ENCODE data around the gene TULP1.

DNA sequence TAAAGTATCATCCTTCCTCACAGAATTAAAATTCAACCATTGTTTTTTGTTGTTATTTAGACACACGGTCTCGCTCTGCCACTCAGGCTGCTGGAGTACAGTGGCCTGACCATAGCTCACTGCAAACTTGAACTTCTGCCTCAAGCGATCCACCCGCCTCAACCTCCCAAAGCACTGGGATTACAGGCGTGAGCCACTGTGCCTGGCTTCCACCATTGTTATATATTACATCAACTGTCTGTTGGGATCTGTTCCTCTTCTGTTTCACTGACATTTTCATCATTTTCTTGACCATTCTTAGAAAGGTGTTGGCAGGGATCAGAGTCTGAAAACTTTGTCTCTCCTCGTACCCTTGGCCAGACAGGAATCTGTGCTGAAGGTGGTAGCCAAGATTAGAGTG, 21.3 kb upstream of the TULP1 start:
- TF ChIP-seq POLR2AphosphoS5 (IDR thresholded peaks at IDR 0.05; ENCODE audit: borderline replicate concordance, low read depth, low read length) = no peak
- no peak for TF ChIP-seq EZH2 (IDR thresholded peaks at IDR 0.05)

All from SK-N-MC (cell line).